22Rv1 (cell line): ENCODE measurements around the gene TBC1D22A.

Experiments used
- H3K27ac ChIP-seq: fragments of 450-650 bp; 2 replicates; pipeline ENCODE4 v1.5.1; 2017
- ZFX ChIP-seq: fragments of 450-650 bp; IDR thresholded peaks from 2 replicates; pipeline ENCODE4 v1.6.1; 2017; ENCODE audit warnings: antibody characterized with exemption, borderline replicate concordance
- TF ChIP-seq, protein P1 (sequence below): fragments of 450-650 bp; IDR thresholded peaks from 2 replicates; pipeline ENCODE4 v1.5.1; 2017; ENCODE audit warnings: mild to moderate bottlenecking

The TBC1D22A gene

DNA sequence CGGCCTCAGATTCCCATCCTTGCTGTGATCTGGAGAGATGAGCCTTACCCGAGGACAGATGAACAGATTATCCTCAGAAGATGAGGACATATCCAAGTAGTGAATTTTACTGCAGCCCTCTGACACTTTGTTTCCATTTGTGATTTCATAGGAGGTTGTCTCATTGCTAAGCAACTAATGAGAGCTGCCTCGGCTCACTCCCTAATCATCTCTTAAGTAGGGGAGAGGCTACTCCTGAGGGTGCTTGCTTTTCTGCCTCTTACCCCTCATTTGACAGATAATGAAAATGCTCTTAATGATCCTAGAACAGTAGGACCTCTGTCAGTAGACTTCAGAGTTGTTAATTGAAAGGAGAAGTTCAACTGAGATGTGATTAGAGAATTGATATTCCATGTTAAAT lies 150.9 kb downstream of the TBC1D22A start:
- TF ChIP-seq, protein P1, sequence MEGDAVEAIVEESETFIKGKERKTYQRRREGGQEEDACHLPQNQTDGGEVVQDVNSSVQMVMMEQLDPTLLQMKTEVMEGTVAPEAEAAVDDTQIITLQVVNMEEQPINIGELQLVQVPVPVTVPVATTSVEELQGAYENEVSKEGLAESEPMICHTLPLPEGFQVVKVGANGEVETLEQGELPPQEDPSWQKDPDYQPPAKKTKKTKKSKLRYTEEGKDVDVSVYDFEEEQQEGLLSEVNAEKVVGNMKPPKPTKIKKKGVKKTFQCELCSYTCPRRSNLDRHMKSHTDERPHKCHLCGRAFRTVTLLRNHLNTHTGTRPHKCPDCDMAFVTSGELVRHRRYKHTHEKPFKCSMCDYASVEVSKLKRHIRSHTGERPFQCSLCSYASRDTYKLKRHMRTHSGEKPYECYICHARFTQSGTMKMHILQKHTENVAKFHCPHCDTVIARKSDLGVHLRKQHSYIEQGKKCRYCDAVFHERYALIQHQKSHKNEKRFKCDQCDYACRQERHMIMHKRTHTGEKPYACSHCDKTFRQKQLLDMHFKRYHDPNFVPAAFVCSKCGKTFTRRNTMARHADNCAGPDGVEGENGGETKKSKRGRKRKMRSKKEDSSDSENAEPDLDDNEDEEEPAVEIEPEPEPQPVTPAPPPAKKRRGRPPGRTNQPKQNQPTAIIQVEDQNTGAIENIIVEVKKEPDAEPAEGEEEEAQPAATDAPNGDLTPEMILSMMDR: no peak
- no peak for TF ChIP-seq ZFX
- no peak overlapping the region for H3K27ac ChIP-seq

DNA sequence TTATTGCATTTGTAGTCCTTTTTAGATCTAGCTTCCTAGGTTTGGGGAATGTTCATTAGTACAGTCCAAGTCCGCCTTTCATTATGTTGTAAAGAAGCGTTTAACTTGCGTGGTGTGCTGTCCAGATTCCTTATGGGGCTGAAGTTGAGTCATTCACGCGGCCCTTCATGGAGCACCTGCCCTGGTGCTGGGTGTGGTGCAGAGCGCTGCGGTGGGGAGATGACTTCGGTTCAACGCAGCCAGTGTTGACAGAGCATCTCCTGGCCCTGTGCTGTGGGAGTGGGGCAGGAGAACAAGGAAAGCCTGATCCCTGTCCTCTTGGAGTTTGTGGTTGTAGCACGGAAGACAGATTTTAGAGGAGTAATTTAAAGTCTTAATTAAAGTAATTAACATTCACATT lies 152.0 kb downstream of the TBC1D22A start:
- H3K27ac ChIP-seq: no peak overlapping the region
- TF ChIP-seq, protein P1: no peak
- no peak for TF ChIP-seq ZFX

DNA sequence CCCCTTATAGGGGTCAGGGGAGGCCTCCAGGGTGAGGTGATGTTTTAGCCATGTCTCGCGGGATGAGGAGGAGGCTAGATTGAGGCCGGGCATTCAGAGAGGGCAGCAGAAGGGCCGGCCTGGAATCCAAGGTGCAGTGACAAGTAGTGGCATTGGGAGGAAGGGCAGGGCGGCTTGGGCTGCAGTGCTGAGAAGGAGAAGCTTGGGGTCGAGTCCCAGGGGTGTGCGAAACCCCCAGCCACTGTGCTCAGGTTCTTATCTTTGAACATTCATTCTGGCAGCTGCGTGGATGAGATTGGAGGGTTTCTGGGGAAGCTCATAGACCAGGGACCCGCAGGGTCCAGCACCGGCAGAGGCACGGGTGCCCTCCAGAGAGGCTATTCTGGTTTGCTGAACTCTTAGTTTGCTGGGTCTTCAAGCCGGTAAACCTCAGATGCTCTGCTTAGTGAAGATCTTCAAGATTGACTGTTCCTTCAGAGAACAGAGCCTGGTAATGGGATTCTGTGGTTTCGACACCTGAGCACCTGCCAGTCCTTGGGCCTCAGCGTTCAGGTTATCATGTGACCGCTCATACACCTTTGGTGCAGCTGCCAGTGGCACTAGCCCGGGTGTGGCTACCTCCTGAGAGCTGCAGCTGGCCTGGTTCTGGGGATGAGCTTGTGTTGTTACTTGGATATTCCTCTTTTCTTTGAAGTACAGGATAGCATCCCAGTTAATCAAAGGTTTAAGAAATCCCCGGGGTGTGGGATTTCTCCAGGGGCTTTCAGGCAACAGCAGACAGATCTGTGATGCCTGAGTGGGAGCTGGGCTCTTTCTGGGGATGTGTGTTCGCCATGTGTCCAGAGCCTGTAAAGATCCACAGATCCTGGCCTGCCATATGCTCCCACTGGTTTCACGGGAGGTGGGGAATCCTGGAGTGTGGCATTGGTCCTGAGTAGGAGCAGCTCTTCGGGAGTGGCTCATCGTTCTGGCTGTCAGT lies 152.8 kb downstream of the TBC1D22A start:
- no peak for TF ChIP-seq ZFX
- TF ChIP-seq, protein P1: no peak
- no peak overlapping the region for H3K27ac ChIP-seq

DNA sequence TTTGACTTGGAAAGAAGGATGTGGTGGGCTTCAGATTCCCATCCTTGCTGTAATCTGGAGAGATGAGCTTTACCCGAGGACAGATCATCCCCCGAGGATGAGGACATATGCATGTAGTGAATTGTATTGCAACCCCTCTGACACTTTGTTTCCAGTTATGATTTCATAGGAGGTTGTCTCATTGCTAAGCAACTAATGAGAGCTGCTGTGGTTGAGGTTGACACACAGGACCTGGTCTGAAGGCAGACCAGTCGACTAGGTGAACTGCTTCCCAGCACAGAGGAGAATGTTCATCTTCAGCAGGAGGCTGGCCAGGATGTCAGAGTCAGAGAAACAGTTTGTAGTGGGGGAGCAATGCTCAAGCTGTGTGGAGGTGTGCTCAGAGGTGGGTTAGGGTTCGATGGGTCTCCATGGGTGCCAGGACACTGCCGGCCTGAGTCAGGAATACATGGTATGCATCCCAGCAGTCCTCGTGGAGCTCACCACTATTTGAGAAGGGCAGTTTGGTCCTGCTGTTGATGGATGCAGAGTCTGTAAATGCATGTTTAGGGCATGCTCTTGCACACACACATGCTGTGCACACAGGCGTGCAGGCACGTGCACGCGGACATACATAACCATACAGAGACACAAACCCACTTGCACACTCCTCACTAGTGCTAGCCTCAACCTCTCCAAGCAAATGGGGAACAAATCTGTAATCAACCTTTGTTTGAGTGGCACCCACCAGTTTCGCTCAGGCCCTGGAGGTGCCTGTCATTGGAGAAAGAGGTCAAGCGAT lies 153.7 kb downstream of the TBC1D22A start:
- TF ChIP-seq, protein P1: no peak
- no peak for TF ChIP-seq ZFX
- H3K27ac ChIP-seq: no peak overlapping the region

DNA sequence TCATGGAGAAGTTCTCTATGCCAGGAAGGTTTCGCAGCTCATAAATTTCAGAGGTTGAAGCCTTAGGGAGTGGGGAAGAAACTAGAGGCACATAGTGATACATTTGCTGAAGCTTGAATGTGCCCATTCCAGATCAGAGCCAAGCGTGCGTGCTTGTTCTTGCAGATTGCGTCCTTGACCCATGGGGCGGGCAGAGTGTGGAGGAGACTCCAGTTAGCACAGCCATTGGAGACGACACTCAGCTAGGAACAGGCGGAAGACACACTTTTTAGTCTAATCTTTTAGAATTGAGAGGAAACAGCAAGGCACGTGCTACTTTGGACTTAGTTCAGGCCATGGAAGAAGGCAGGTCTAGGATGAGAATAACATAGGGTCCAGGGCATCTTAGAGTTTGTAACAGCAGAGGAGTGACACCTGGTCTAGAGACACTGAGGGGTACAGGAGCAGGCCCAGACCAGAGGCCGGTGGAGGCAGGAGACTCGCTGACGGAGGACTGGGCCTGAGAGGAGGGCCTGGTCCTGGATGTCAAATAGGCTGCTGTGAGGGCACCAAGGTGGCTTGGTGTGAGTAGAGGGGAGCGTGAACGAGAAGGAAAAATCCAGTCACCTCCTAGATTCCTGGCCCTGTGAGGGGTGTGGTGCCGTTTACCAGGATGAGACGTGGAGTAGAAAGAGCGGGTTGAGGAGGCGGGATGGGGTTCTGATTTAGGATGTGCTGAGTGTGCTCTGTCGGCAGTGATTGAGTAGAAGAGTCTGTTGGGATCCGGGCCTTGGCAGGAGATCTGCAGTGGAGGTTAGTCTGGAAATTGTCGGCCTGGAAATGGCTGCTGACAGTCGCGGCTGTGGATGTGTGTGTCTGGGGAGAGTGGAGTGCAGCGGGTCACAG lies 154.7 kb downstream of the TBC1D22A start:
- H3K27ac ChIP-seq: no peak overlapping the region
- no peak for TF ChIP-seq ZFX
- TF ChIP-seq, protein P1: no peak

DNA sequence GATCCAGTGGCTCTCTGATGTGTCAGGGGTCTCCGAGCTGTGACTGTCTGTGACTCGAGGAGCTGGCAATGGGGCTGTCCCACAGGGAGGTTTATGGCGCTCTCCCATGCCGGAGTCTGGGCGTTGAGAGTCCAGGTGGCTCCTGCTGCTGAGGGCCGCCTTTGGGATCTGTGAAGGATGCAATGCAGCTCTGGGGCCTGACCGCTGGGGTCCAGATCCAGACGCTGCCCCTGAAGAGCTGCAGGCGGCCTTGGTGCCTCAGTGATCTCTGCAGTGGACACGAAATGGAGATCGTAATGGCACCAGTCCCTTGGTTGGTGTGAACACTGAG lies 155.3 kb downstream of the TBC1D22A start:
- TF ChIP-seq ZFX: no peak
- TF ChIP-seq, protein P1: no peak
- H3K27ac ChIP-seq: no peak overlapping the region
